H1 (cell line): ENCODE measurements around the gene GPR157. TPM values are rescaled to one million over a fixed set of nuclear protein-coding genes. Genes with fewer than 3 reads are reported as not detected.

ENCODE experiments used
- CTCF ChIA-PET: fragments of 300-600 bp; sonication (Branson Sonifier 250); formaldehyde crosslinking; loops from one replicate; lab custom pipeline; 2021; ENCODE audit not compliant: partially characterized antibody; lab: Charles Lee
- POLR2A ChIA-PET: fragments of 300-600 bp; sonication (Branson Sonifier 250); formaldehyde crosslinking; loops from one replicate; lab custom pipeline; 2021; ENCODE audit warnings: inconsistent platforms; ENCODE audit not compliant: partially characterized antibody; lab: Charles Lee
- DNase-seq, 2 experiments: peaks; one replicate each; pipeline versions ENCODE4 v3.0.0 to v3.0.0-alpha.2; 2010 to 2022; ENCODE audit warnings: low spot score in 2 of 2, low read depth in 1 of 2, mixed read lengths in 1 of 2
- FAIRE-seq: peaks from 2 replicates; lab custom pipeline; 2011; peaks lifted over from hg19 to GRCh38; lab: Jason Lieb, UNC
- H2AFZ ChIP-seq: 2 replicates; pipeline ENCODE4 v1.8.1; 2012; ENCODE audit warnings: low read length, inconsistent platforms
- H2AK5ac ChIP-seq: 2 replicates; pipeline ENCODE4 v1.6.1; 2013; ENCODE audit warnings: low read depth, low read length
- H2BK120ac ChIP-seq: replicated peaks from 2 replicates; pipeline ENCODE3; 2013; ENCODE audit warnings: low read depth, low read length, inconsistent platforms
- H2BK12ac ChIP-seq: 2 replicates; pipeline ENCODE4 v1.6.1; 2013; ENCODE audit warnings: low read depth, low read length
- H2BK15ac ChIP-seq: 2 replicates; pipeline ENCODE4 v1.6.1; 2013; ENCODE audit warnings: low read length
- H2BK20ac ChIP-seq: 2 replicates; pipeline ENCODE4 v1.6.1; 2013; ENCODE audit warnings: low read length
- H2BK5ac ChIP-seq: 2 replicates; pipeline ENCODE4 v1.6.1; 2013; ENCODE audit warnings: low read depth, low read length
- H3K14ac ChIP-seq: 2 replicates; pipeline ENCODE4 v1.6.1; 2013; ENCODE audit warnings: inconsistent platforms; ENCODE audit not compliant: insufficient read length
- H3K18ac ChIP-seq: 2 replicates; pipeline ENCODE4 v1.6.1; 2013; ENCODE audit warnings: low read length; ENCODE audit errors: extremely low read depth
- H3K23ac ChIP-seq: 2 replicates; pipeline ENCODE4 v1.6.1; 2013; ENCODE audit warnings: inconsistent platforms; ENCODE audit not compliant: insufficient read length
- H3K23me2 ChIP-seq: 2 replicates; pipeline ENCODE4 v1.6.1; 2013; ENCODE audit warnings: low read depth, low read length
- H3K27ac ChIP-seq: 2 replicates; pipeline ENCODE4 v1.6.1; 2011; ENCODE audit warnings: low read depth, low read length, inconsistent platforms
- H3K27me3 ChIP-seq, 4 experiments: replicated peaks in 1 of 4; 1 replicate in 1 of 4; 2 replicates in 3 of 4; pipeline versions ENCODE4 v1.6.1 to v1.8.1; 2011 to 2013; ENCODE audit warnings: low read length in 3 of 4, mild to moderate bottlenecking in 3 of 4, inconsistent platforms in 2 of 4, mixed read lengths in 2 of 4, moderate library complexity in 1 of 4; ENCODE audit not compliant: control insufficient read depth in 3 of 4, insufficient read depth in 3 of 4; ENCODE audit errors: extremely low read depth in 1 of 4
- H3K36me3 ChIP-seq, 4 experiments: 2 replicates each; pipeline versions ENCODE4 v1.6.1 to v1.8.1; 2011 to 2013; ENCODE audit warnings: mild to moderate bottlenecking in 4 of 4, low read length in 3 of 4, moderate library complexity in 2 of 4, control low read depth in 1 of 4, inconsistent platforms in 1 of 4; ENCODE audit not compliant: insufficient read depth in 4 of 4, control insufficient read depth in 2 of 4
- H3K4ac ChIP-seq: replicated peaks from 2 replicates; pipeline ENCODE3; 2013; ENCODE audit warnings: low read length, low read depth, mixed read lengths, inconsistent platforms; ENCODE audit not compliant: insufficient read length
- H3K4me1 ChIP-seq, 4 experiments: replicated peaks in 1 of 4; 1 replicate in 1 of 4; 2 replicates in 3 of 4; pipeline versions ENCODE4 v1.6.1 to v1.8.1; 2011 to 2013; ENCODE audit warnings: low read length in 3 of 4, inconsistent platforms in 2 of 4, mixed read lengths in 1 of 4; ENCODE audit not compliant: insufficient read depth in 4 of 4, control insufficient read depth in 3 of 4
- H3K4me2 ChIP-seq, 2 experiments: 2 replicates each; pipeline versions ENCODE4 v1.6.1 to v1.8.1; 2011 to 2013; ENCODE audit warnings: low read depth in 2 of 2, low read length in 2 of 2, control low read depth in 1 of 2, inconsistent platforms in 1 of 2, mild to moderate bottlenecking in 1 of 2; ENCODE audit not compliant: insufficient read depth in 1 of 2
- H3K4me3 ChIP-seq, 4 experiments: fragments of 200-600, 300-600 bp in 1 of 4; sonication (generic), shearing (Covaris generic), sonication (Bioruptor Twin) in 1 of 4; 2 replicates each; pipeline versions ENCODE4 v1.5.1 to v1.8.1; 2011 to 2016; ENCODE audit warnings: low read length in 4 of 4, low read depth in 3 of 4, control low read depth in 2 of 4, inconsistent platforms in 2 of 4, mild to moderate bottlenecking in 2 of 4, mixed read lengths in 1 of 4, moderate library complexity in 1 of 4; ENCODE audit not compliant: insufficient read depth in 2 of 4; ENCODE audit errors: extremely low read depth in 1 of 4
- H3K56ac ChIP-seq: replicated peaks from 2 replicates; pipeline ENCODE3; 2013; ENCODE audit warnings: low read depth, mild to moderate bottlenecking, mixed read lengths, low read length, inconsistent platforms; ENCODE audit not compliant: insufficient read length
- H3K79me1 ChIP-seq: 2 replicates; pipeline ENCODE4 v1.6.1; 2013; ENCODE audit warnings: low read depth, low read length, control low read depth
- H3K79me2 ChIP-seq, 2 experiments: 2 replicates each; pipeline versions ENCODE4 v1.6.1 to v1.8.1; 2012 to 2013; ENCODE audit warnings: low read length in 2 of 2, mild to moderate bottlenecking in 2 of 2, inconsistent platforms in 1 of 2; ENCODE audit not compliant: insufficient read depth in 2 of 2, control insufficient read depth in 1 of 2
- H3K9ac ChIP-seq, 4 experiments: replicated peaks in 1 of 4; 1 replicate in 1 of 4; 2 replicates in 3 of 4; pipeline versions ENCODE4 v1.6.1 to v1.8.1; 2011 to 2013; ENCODE audit warnings: low read depth in 3 of 4, low read length in 3 of 4, control low read depth in 2 of 4, mild to moderate bottlenecking in 2 of 4, moderate library complexity in 2 of 4, inconsistent platforms in 1 of 4; ENCODE audit errors: extremely low read depth in 1 of 4
- H3K9me3 ChIP-seq, 2 experiments: 2 replicates each; pipeline versions ENCODE4 v1.6.1 to v1.8.1; 2012 to 2013; ENCODE audit warnings: mild to moderate bottlenecking in 2 of 2, moderate library complexity in 2 of 2, control low read depth in 1 of 2, inconsistent platforms in 1 of 2, low read depth in 1 of 2, low read length in 1 of 2, mixed read lengths in 1 of 2; ENCODE audit not compliant: insufficient read depth in 2 of 2
- H4K20me1 ChIP-seq, 2 experiments: replicated peaks in 1 of 2; 2 replicates each; pipeline versions ENCODE3 to v1.8.1; 2011 to 2013; ENCODE audit warnings: inconsistent platforms in 2 of 2, low read length in 2 of 2, mild to moderate bottlenecking in 1 of 2; ENCODE audit not compliant: insufficient read depth in 2 of 2, control insufficient read depth in 1 of 2
- H4K5ac ChIP-seq: 2 replicates; pipeline ENCODE4 v1.6.1; 2013; ENCODE audit warnings: low read length, low read depth, mixed read lengths, inconsistent platforms; ENCODE audit not compliant: insufficient read length
- H4K8ac ChIP-seq: 2 replicates; pipeline ENCODE4 v1.8.0; 2013; ENCODE audit warnings: mild to moderate bottlenecking, moderate library complexity, low read length, inconsistent platforms; ENCODE audit not compliant: insufficient read depth; ENCODE audit errors: extremely low read depth
- H4K91ac ChIP-seq: replicated peaks from 2 replicates; pipeline ENCODE3; 2013; ENCODE audit warnings: low read length, mixed read lengths, inconsistent platforms; ENCODE audit not compliant: insufficient read length
- ASH2L ChIP-seq: fragments of 200-600, 300-600 bp; sonication (generic); IDR thresholded peaks from one replicate; pipeline ENCODE4 v1.7.1; 2017; ENCODE audit warnings: low read length
- BCL11A ChIP-seq, 2 experiments: IDR thresholded peaks; one replicate each; pipeline ENCODE4 v1.6.1; 2011; ENCODE audit warnings: low read depth in 2 of 2, low read length in 2 of 2, mild to moderate bottlenecking in 2 of 2
- CBX5 ChIP-seq: fragments of 300-800, 300-1000 bp; sonication (generic); IDR thresholded peaks from 2 replicates; pipeline ENCODE4 v1.7.1; 2016; ENCODE audit warnings: antibody characterized with exemption, low read length, low read depth
- CHD2 ChIP-seq: IDR thresholded peaks from 2 replicates; pipeline ENCODE4 v1.6.1; 2012; ENCODE audit warnings: low read length, improper control_type of control experiment
- JUN ChIP-seq: IDR thresholded peaks from 2 replicates; pipeline ENCODE4 v1.6.1; 2011; ENCODE audit warnings: low read depth, mild to moderate bottlenecking, improper control_type of control experiment, low read length
- JUND ChIP-seq: IDR thresholded peaks from 2 replicates; pipeline ENCODE4 v1.6.1; 2011; ENCODE audit warnings: mild to moderate bottlenecking, improper control_type of control experiment, low read length
- NANOG ChIP-seq: IDR thresholded peaks from 2 replicates; pipeline ENCODE4 v1.6.1; 2011; ENCODE audit warnings: low read length, low read depth, mild to moderate bottlenecking, inconsistent platforms; ENCODE audit not compliant: insufficient read depth, poor library complexity, severe bottlenecking
- RAD21 ChIP-seq, 2 experiments: IDR thresholded peaks in 1 of 2; conservative IDR thresholded peaks in 1 of 2; 2 replicates each; pipeline ENCODE4 v1.6.1; 2011; ENCODE audit warnings: low read depth in 2 of 2, low read length in 2 of 2, improper control_type of control experiment in 1 of 2, inconsistent platforms in 1 of 2, mild to moderate bottlenecking in 1 of 2, moderate library complexity in 1 of 2
- RBBP5 ChIP-seq: IDR thresholded peaks from 2 replicates; pipeline ENCODE4 v1.7.1; 2012; ENCODE audit warnings: low read depth, mild to moderate bottlenecking, inconsistent platforms, low read length, moderate library complexity, borderline replicate concordance
- RFX5 ChIP-seq: IDR thresholded peaks from 2 replicates; pipeline ENCODE4 v1.6.1; 2011; ENCODE audit warnings: low read depth, low read length, improper control_type of control experiment, borderline replicate concordance
- SIX5 ChIP-seq: IDR thresholded peaks from 2 replicates; pipeline ENCODE4 v1.6.1; 2011; ENCODE audit warnings: mild to moderate bottlenecking, low read depth, low read length
- TAF1 ChIP-seq: IDR thresholded peaks from 2 replicates; pipeline ENCODE4 v1.6.1; 2011; ENCODE audit warnings: mild to moderate bottlenecking, low read depth, low read length
- YY1 ChIP-seq: IDR thresholded peaks from 2 replicates; pipeline ENCODE4 v1.6.1; 2011; ENCODE audit warnings: low read depth, mild to moderate bottlenecking, low read length
- WGBS, 2 experiments: shearing (Covaris generic) in 1 of 2; methylation state at CpG; one replicate each; pipeline versions ENCODE4 v1.1.6 to v1.1.7; 2013 to 2015; ENCODE audit warnings: low lambda C conversion rate in 2 of 2, mixed read lengths in 2 of 2, inconsistent platforms in 1 of 2, low coverage in 1 of 2, missing lambda C conversion rate in 1 of 2; ENCODE audit not compliant: insufficient replicate concordance in 2 of 2, insufficient coverage in 1 of 2, insufficient read length in 1 of 2; ENCODE audit errors: extremely low coverage in 1 of 2, missing lambda C conversion rate in 1 of 2; 5-methylcytosine and 5-hydroxymethylcytosine counted together
- polyA plus RNA-seq, 7 experiments: library from polyadenylated mRNA; depleted of rRNA in 3 of 7; stranded (reverse) in 5 of 7; unstranded in 2 of 7; fragments of >200 nt in 5 of 7; fragments of 200-250 nt in 2 of 7; gene quantifications; 1 replicate in 5 of 7; 2 replicates in 1 of 7; 4 replicates in 1 of 7; pipeline versions ENCODE4 v1.2.1 to v1.2.3, GENCODE V29; 2011 to 2013; ENCODE audit warnings: missing spikeins in 2 of 7, mixed read lengths in 2 of 7
- total RNA-seq: library from RNA; stranded (reverse); fragmentation: NEBNext Ultra II Directional; extraction: Animal tissue kit (Norgen Biotek cat#: 25700); gene quantifications from 2 replicates; pipeline ENCODE4 v1.2.1, GENCODE V29; 2021
- TF ChIP-seq, protein P1 (sequence below): IDR thresholded peaks from 2 replicates; pipeline ENCODE4 v1.6.1; 2011; ENCODE audit warnings: low read depth, mild to moderate bottlenecking, low read length; ENCODE audit not compliant: insufficient read depth

The GPR157 gene
- total and polyA plus RNA-seq, 2 of the 8 experiments (the other 6 are each of a cell fraction or from before 2014, with no cell fraction given): 1.0 to 11.0 TPM

DNA sequence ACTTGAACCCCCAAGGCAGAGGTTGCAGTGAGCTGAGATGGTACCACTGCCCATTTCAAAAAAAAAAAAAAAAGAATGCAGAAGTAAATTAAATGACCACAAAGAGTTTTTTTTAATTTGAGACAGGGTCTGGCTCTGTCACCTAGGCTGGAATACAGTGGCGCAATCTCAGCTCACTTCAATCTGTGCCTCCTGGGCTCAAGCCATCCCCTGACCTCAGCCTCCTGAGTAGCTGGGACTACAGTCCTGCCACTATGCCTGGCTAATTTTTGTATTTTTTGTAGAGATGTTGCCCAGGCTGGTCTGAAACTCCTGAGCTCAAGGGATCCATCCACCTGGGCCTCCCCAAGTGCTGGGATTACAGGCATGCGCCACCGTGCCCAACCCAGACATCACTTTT lies 20.2 kb upstream of the GPR157 start:
- ChIA-PET CTCF (interaction anchor here (0.6 to 2.4 kb wide), 7 partner anchors 16 to 144 kb away, joined by 3 to 7 read pairs (median 3); no protein-coding TSS in a partner anchor), POLR2A (interaction anchor here (0.6 to 0.8 kb wide), 2 partner anchors 13 to 165 kb away, joined by 3 read pairs; no protein-coding TSS in a partner anchor)
- Histone ChIP-seq H4K91ac (no peak overlapping the region), H4K20me1 (peaks cover 0 to 9% of the 10 kb centered on the region in 2 experiments), H4K5ac (no peak overlapping the region), H3K4me3 (no peak overlapping the region), H2BK12ac (no peak overlapping the region), H3K9ac (no peak overlapping the region), H3K18ac (no peak overlapping the region), H3K79me2 (peaks cover 0 to 9% of the 10 kb centered on the region in 2 experiments; a peak in 1 of 4 replicates), H2BK15ac (no peak overlapping the region), H3K14ac (no peak overlapping the region), H2BK5ac (no peak overlapping the region), H3K36me3 (peaks cover 4 to 10% (median 5%) of the 10 kb centered on the region in 4 experiments; a peak in 4 of 8 replicates), H3K23ac (no peak overlapping the region), H3K27me3 (no peaks in the 10 kb centered on the region), H3K4me1 (no peaks in the 10 kb centered on the region; a peak in 1 of 7 replicates), H4K8ac (no peak overlapping the region), H3K27ac (no peak overlapping the region), H3K9me3 (no peaks in the 10 kb centered on the region), H2BK20ac (no peak overlapping the region), H3K56ac (no peak overlapping the region), H3K79me1 (peaks cover 3% of the 10 kb centered on the region), H3K23me2 (no peaks in the 10 kb centered on the region), H2AFZ (no peak overlapping the region), H3K4me2 (no peak overlapping the region), H2AK5ac (no peak overlapping the region), H3K4ac (no peak overlapping the region), H2BK120ac (no peak overlapping the region)
- DNase-seq: no peak
- TF ChIP-seq CBX5: no peak
- TF ChIP-seq TAF1: no peak
- TF ChIP-seq RFX5: no peak
- no peak for TF ChIP-seq ASH2L
- no peak for TF ChIP-seq RBBP5
- no peak for TF ChIP-seq JUND
- TF ChIP-seq SIX5: no peak
- no peak for TF ChIP-seq CHD2
- no peak for TF ChIP-seq YY1
- TF ChIP-seq, protein P1, sequence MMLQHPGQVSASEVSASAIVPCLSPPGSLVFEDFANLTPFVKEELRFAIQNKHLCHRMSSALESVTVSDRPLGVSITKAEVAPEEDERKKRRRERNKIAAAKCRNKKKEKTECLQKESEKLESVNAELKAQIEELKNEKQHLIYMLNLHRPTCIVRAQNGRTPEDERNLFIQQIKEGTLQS: no peak
- TF ChIP-seq RAD21 (IDR thresholded peaks at IDR 0.05 in 1 of 2, conservative IDR thresholded peaks at IDR 0.05 in 1 of 2; ENCODE audit: low read depth in 2 of 2, low read length in 2 of 2): no peak
- TF ChIP-seq NANOG: no peak
- no peak for TF ChIP-seq BCL11A (IDR thresholded peaks at IDR 0.05; ENCODE audit: low read depth in 2 of 2, low read length in 2 of 2)
- TF ChIP-seq JUN: no peak
- 95% methylated on average over 3 of the region's 3 CpGs; no CpG with 5 or more reads in 1 of the 2 experiments for WGBS, 2 experiments
- FAIRE-seq: no peak
